GM12878 (cell line): Measurements from ENCODE around the gene ERVK3-1. TPM values are rescaled to one million over a fixed set of nuclear protein-coding genes. Genes with fewer than 3 reads are reported as not detected.

ENCODE experiments used
- BMI1 ChIP-seq: fragments of 450-650 bp; IDR thresholded peaks from 2 replicates; pipeline ENCODE4 v1.6.1; 2016; ENCODE audit warnings: mild to moderate bottlenecking, moderate library complexity, borderline replicate concordance
- CHD1 ChIP-seq: IDR thresholded peaks from 2 replicates; pipeline ENCODE4 v1.6.1; 2012; ENCODE audit warnings: low read depth, low read length, improper control_type of control experiment
- FOXK2 ChIP-seq: fragments of 450-650 bp; IDR thresholded peaks from 2 replicates; pipeline ENCODE4 v1.6.1; 2017; ENCODE audit warnings: mild to moderate bottlenecking, moderate library complexity
- GABPA ChIP-seq: IDR thresholded peaks from 2 replicates; pipeline ENCODE4 v1.6.1; 2014; ENCODE audit warnings: antibody characterized with exemption, low read depth, mild to moderate bottlenecking, inconsistent platforms
- GATAD2B ChIP-seq: fragments of 450-650 bp; conservative IDR thresholded peaks from 2 replicates; pipeline ENCODE4 v1.6.1; 2017; ENCODE audit warnings: low read depth, mild to moderate bottlenecking, moderate library complexity
- IRF4 ChIP-seq: IDR thresholded peaks from 2 replicates; pipeline ENCODE4 v1.6.1; 2011; ENCODE audit warnings: low read depth, low read length
- LARP7 ChIP-seq: fragments of 450-650 bp; IDR thresholded peaks from 2 replicates; pipeline ENCODE4 v1.6.1; 2017; ENCODE audit warnings: mild to moderate bottlenecking
- TCF3 ChIP-seq: IDR thresholded peaks from 2 replicates; pipeline ENCODE4 v1.6.1; 2012; ENCODE audit warnings: low read depth, mild to moderate bottlenecking, low read length, borderline replicate concordance; ENCODE audit not compliant: insufficient read depth
- TCF7 ChIP-seq: IDR thresholded peaks from 2 replicates; pipeline ENCODE4 v1.6.1; 2014; ENCODE audit warnings: antibody characterized with exemption, borderline replicate concordance
- ZZZ3 ChIP-seq: IDR thresholded peaks from 2 replicates; pipeline ENCODE4 v1.6.1; 2011; ENCODE audit warnings: low read depth; ENCODE audit not compliant: control insufficient read depth, insufficient read length
- polyA plus RNA-seq, 11 experiments: library from polyadenylated mRNA; depleted of rRNA in 4 of 11; unstranded in 6 of 11; stranded (reverse) in 5 of 11; fragments of >200 nt; fragmentation: Nextera tagmentation in 4 of 11; fragmentation: Illumina TruSeq in 1 of 11; extraction: Ambion mirVana in 4 of 11; extraction: Trizol in 1 of 11; gene quantifications; 1 replicate in 1 of 11; 2 replicates in 10 of 11; pipeline versions ENCODE4 v1.2.1 to v1.2.3, GENCODE V29; 2011 to 2016; ENCODE audit warnings: inconsistent platforms in 2 of 11, missing spikeins in 2 of 11, low read depth in 1 of 11
- total RNA-seq, 4 experiments: library from RNA; depleted of rRNA in 3 of 4; stranded (reverse); fragments of >200 nt in 3 of 4; fragmentation: Illumina TruSeq in 1 of 4; extraction: Trizol in 1 of 4; gene quantifications; 2 replicates each; pipeline versions ENCODE4 v1.2.1 to v1.2.3, GENCODE V29; 2013 to 2021
- TF ChIP-seq, protein P1 (sequence below): fragments of 450-650 bp; formaldehyde crosslinking; IDR thresholded peaks from 2 replicates; pipeline ENCODE4 v1.5.0; 2022; ENCODE audit warnings: mild to moderate bottlenecking, missing genetic modification characterization
- TF ChIP-seq, protein P2 (sequence below): fragments of 450-650 bp; IDR thresholded peaks from 2 replicates; pipeline ENCODE4 v1.6.1; 2017; ENCODE audit warnings: mild to moderate bottlenecking, low read depth, inconsistent platforms; ENCODE audit not compliant: poor library complexity, severe bottlenecking
- TF ChIP-seq, protein P3 (sequence below): fragments of 450-650 bp; IDR thresholded peaks from 2 replicates; pipeline ENCODE4 v1.6.1; 2016; ENCODE audit warnings: mild to moderate bottlenecking, moderate library complexity, borderline replicate concordance
- TF ChIP-seq, protein P4 (sequence below): fragments of 450-650 bp; IDR thresholded peaks from 2 replicates; pipeline ENCODE4 v1.6.1; 2017; ENCODE audit warnings: borderline replicate concordance

ERVK3-1 gene
- total and polyA plus RNA-seq, 10 of the 15 experiments (the other 5 are each of a cell fraction or from before 2014, with no cell fraction given), result 59.3 to 172 (median 95.8) TPM

- no peak for TF ChIP-seq GABPA
- TF ChIP-seq, protein P1, sequence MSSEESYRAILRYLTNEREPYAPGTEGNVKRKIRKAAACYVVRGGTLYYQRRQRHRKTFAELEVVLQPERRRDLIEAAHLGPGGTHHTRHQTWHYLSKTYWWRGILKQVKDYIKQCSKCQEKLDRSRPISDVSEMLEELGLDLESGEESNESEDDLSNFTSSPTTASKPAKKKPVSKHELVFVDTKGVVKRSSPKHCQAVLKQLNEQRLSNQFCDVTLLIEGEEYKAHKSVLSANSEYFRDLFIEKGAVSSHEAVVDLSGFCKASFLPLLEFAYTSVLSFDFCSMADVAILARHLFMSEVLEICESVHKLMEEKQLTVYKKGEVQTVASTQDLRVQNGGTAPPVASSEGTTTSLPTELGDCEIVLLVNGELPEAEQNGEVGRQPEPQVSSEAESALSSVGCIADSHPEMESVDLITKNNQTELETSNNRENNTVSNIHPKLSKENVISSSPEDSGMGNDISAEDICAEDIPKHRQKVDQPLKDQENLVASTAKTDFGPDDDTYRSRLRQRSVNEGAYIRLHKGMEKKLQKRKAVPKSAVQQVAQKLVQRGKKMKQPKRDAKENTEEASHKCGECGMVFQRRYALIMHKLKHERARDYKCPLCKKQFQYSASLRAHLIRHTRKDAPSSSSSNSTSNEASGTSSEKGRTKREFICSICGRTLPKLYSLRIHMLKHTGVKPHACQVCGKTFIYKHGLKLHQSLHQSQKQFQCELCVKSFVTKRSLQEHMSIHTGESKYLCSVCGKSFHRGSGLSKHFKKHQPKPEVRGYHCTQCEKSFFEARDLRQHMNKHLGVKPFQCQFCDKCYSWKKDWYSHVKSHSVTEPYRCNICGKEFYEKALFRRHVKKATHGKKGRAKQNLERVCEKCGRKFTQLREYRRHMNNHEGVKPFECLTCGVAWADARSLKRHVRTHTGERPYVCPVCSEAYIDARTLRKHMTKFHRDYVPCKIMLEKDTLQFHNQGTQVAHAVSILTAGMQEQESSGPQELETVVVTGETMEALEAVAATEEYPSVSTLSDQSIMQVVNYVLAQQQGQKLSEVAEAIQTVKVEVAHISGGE (CRISPR knock-in tag), result no peak
- TF ChIP-seq TCF7, result no peak
- TF ChIP-seq, protein P2, sequence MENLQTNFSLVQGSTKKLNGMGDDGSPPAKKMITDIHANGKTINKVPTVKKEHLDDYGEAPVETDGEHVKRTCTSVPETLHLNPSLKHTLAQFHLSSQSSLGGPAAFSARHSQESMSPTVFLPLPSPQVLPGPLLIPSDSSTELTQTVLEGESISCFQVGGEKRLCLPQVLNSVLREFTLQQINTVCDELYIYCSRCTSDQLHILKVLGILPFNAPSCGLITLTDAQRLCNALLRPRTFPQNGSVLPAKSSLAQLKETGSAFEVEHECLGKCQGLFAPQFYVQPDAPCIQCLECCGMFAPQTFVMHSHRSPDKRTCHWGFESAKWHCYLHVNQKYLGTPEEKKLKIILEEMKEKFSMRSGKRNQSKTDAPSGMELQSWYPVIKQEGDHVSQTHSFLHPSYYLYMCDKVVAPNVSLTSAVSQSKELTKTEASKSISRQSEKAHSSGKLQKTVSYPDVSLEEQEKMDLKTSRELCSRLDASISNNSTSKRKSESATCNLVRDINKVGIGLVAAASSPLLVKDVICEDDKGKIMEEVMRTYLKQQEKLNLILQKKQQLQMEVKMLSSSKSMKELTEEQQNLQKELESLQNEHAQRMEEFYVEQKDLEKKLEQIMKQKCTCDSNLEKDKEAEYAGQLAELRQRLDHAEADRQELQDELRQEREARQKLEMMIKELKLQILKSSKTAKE, result peak; percentile 29
- no peak for TF ChIP-seq TCF3
- no peak for TF ChIP-seq CHD1
- no peak for TF ChIP-seq LARP7
- TF ChIP-seq, protein P3, sequence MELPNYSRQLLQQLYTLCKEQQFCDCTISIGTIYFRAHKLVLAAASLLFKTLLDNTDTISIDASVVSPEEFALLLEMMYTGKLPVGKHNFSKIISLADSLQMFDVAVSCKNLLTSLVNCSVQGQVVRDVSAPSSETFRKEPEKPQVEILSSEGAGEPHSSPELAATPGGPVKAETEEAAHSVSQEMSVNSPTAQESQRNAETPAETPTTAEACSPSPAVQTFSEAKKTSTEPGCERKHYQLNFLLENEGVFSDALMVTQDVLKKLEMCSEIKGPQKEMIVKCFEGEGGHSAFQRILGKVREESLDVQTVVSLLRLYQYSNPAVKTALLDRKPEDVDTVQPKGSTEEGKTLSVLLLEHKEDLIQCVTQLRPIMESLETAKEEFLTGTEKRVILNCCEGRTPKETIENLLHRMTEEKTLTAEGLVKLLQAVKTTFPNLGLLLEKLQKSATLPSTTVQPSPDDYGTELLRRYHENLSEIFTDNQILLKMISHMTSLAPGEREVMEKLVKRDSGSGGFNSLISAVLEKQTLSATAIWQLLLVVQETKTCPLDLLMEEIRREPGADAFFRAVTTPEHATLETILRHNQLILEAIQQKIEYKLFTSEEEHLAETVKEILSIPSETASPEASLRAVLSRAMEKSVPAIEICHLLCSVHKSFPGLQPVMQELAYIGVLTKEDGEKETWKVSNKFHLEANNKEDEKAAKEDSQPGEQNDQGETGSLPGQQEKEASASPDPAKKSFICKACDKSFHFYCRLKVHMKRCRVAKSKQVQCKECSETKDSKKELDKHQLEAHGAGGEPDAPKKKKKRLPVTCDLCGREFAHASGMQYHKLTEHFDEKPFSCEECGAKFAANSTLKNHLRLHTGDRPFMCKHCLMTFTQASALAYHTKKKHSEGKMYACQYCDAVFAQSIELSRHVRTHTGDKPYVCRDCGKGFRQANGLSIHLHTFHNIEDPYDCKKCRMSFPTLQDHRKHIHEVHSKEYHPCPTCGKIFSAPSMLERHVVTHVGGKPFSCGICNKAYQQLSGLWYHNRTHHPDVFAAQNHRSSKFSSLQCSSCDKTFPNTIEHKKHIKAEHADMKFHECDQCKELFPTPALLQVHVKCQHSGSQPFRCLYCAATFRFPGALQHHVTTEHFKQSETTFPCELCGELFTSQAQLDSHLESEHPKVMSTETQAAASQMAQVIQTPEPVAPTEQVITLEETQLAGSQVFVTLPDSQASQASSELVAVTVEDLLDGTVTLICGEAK, result peak; percentile 57; the same call in 1 of the 2 replicates
- no peak; the same call in 1 of the 2 replicates for TF ChIP-seq GATAD2B
- TF ChIP-seq ZZZ3, result no peak
- TF ChIP-seq, protein P4, sequence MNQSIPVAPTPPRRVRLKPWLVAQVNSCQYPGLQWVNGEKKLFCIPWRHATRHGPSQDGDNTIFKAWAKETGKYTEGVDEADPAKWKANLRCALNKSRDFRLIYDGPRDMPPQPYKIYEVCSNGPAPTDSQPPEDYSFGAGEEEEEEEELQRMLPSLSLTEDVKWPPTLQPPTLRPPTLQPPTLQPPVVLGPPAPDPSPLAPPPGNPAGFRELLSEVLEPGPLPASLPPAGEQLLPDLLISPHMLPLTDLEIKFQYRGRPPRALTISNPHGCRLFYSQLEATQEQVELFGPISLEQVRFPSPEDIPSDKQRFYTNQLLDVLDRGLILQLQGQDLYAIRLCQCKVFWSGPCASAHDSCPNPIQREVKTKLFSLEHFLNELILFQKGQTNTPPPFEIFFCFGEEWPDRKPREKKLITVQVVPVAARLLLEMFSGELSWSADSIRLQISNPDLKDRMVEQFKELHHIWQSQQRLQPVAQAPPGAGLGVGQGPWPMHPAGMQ, result no peak
- TF ChIP-seq FOXK2, result no peak
- TF ChIP-seq IRF4, result no peak
- TF ChIP-seq BMI1, result no peak
Observed at GRCh38 chr19:58278541-58279041, 26.6 kb upstream of the ERVK3-1 start, which contains the start of gene ZNF8 (continued).
